IPS-18c (cell line): ENCODE measurements around the gene FCHSD2.
"Not testable (repeated sequence)": the region's sequence is repeated elsewhere in the genome, so short reads cannot be mapped to it uniquely, and the experiment has no call there.

ENCODE experiments used
- H3K4me3 ChIP-seq: 2 replicates; pipeline ENCODE4 v1.7.0; 2013; ENCODE audit warnings: low read depth, mild to moderate bottlenecking, low read length, moderate library complexity; ENCODE audit not compliant: insufficient read depth
- H3K9me3 ChIP-seq: one replicate; pipeline ENCODE4 v1.6.1; 2013; ENCODE audit warnings: mild to moderate bottlenecking, low read length, moderate library complexity; ENCODE audit not compliant: control insufficient read depth, insufficient read depth

The FCHSD2 gene

GRCh38 chr11:73107597-73107996 lies 34.5 kb downstream of the FCHSD2 start:
- Histone ChIP-seq H3K4me3 (no peak overlapping the region), H3K9me3 (no peaks in the 10 kb centered on the region)

GRCh38 chr11:73106347-73106746 lies 35.8 kb downstream of the FCHSD2 start:
- no peak overlapping the region for H3K4me3 ChIP-seq
- H3K9me3 ChIP-seq = no peaks in the 10 kb centered on the region

GRCh38 chr11:73100578-73100977 lies 41.5 kb downstream of the FCHSD2 start:
- no peaks in the 10 kb centered on the region for H3K9me3 ChIP-seq

GRCh38 chr11:73099512-73100266 lies 42.4 kb downstream of the FCHSD2 start:
- Histone ChIP-seq H3K4me3 (no peak overlapping the region), H3K9me3 (no peaks in the 10 kb centered on the region)

More at GRCh38 chr11:73100578-73100977, 41.5 kb downstream of the FCHSD2 start:
- no peak overlapping the region for H3K4me3 ChIP-seq

GRCh38 chr11:73095613-73096012 lies 46.5 kb downstream of the FCHSD2 start:
- no peak overlapping the region for H3K4me3 ChIP-seq
- H3K9me3 ChIP-seq = no peaks in the 10 kb centered on the region

- H3K9me3 ChIP-seq = no peaks in the 10 kb centered on the region
- no peak overlapping the region for H3K4me3 ChIP-seq
These were observed 50.4 kb downstream of the FCHSD2 start for GRCh38 chr11:73091521-73092305.

GRCh38 chr11:73087730-73088129 lies 54.4 kb downstream of the FCHSD2 start:
- no peak overlapping the region for H3K4me3 ChIP-seq
- H3K9me3 ChIP-seq = no peaks in the 10 kb centered on the region

GRCh38 chr11:73085189-73085875 lies 56.8 kb downstream of the FCHSD2 start:
- no peak overlapping the region for H3K4me3 ChIP-seq
- no peaks in the 10 kb centered on the region for H3K9me3 ChIP-seq

- Histone ChIP-seq H3K9me3 (no peaks in the 10 kb centered on the region), H3K4me3 (no peak overlapping the region)
These were observed 63.5 kb downstream of the FCHSD2 start for GRCh38 chr11:73078631-73079030.

GRCh38 chr11:73077454-73077853 lies 64.7 kb downstream of the FCHSD2 start:
- no peak overlapping the region for H3K4me3 ChIP-seq
- H3K9me3 ChIP-seq = no peaks in the 10 kb centered on the region

GRCh38 chr11:73074319-73074718 lies 67.8 kb downstream of the FCHSD2 start:
- no peaks in the 10 kb centered on the region for H3K9me3 ChIP-seq

GRCh38 chr11:73072935-73073481 lies 69.1 kb downstream of the FCHSD2 start:
- Histone ChIP-seq H3K4me3 (no peak overlapping the region), H3K9me3 (no peaks in the 10 kb centered on the region)

More at GRCh38 chr11:73074319-73074718, 67.8 kb downstream of the FCHSD2 start:
- no peak overlapping the region for H3K4me3 ChIP-seq

GRCh38 chr11:73070653-73071052 lies 71.5 kb downstream of the FCHSD2 start:
- Histone ChIP-seq H3K4me3 (no peak overlapping the region), H3K9me3 (no peaks in the 10 kb centered on the region)

- H3K9me3 ChIP-seq, H3K4me3 ChIP-seq: not testable (repeated sequence)
These were observed 80.2 kb downstream of the FCHSD2 start for GRCh38 chr11:73061857-73062424.

- not testable (repeated sequence) for H3K9me3 ChIP-seq
These were observed 80.7 kb downstream of the FCHSD2 start for GRCh38 chr11:73061434-73061833.

GRCh38 chr11:73059915-73060314 lies 82.2 kb downstream of the FCHSD2 start:
- H3K9me3 ChIP-seq = no peaks in the 10 kb centered on the region
- no peak overlapping the region for H3K4me3 ChIP-seq

More at GRCh38 chr11:73061434-73061833, 80.7 kb downstream of the FCHSD2 start:
- H3K4me3 ChIP-seq = not testable (repeated sequence)

GRCh38 chr11:73058989-73059674 lies 83.0 kb downstream of the FCHSD2 start:
- H3K4me3 ChIP-seq = no peak overlapping the region
- H3K9me3 ChIP-seq = no peaks in the 10 kb centered on the region
